ENCODE results near the gene BICRA. TPM values are rescaled to one million over a fixed set of nuclear protein-coding genes. Genes with fewer than 3 reads are reported as not detected.

BICRA gene
- total and polyA plus RNA-seq, 9 of the 15 experiments (the other 6 are each of a cell fraction or from before 2014, with no cell fraction given): 0.01 to 8.8 (median 1.2) TPM

GRCh38 chr19:47608074-47608918 is 638 bp upstream of the BICRA start (continued):
- TF ChIP-seq RERE (CRISPR knock-in tag; IDR thresholded peaks at IDR 0.05; ENCODE audit: borderline replicate concordance): no peak
- no peak for TF ChIP-seq CBFA2T2 (conservative IDR thresholded peaks at IDR 0.05)
- TF ChIP-seq E2F3 (CRISPR knock-in tag; IDR thresholded peaks at IDR 0.05): 0 out of 2 replicates have a peak, but pooled peaks have one; percentile 24
- no peak for TF ChIP-seq ZNF347 (CRISPR knock-in tag; IDR thresholded peaks at IDR 0.05; ENCODE audit: low read depth)
- TF ChIP-seq BMI1 (IDR thresholded peaks at IDR 0.05; ENCODE audit: low read length): no peak
- TF ChIP-seq SMARCC2 (IDR thresholded peaks at IDR 0.05; ENCODE audit: low read depth): no peak
- TF ChIP-seq ATF7 (IDR thresholded peaks at IDR 0.05): peak; percentile 30
- TF ChIP-seq BCL6 (CRISPR knock-in tag; IDR thresholded peaks at IDR 0.05): no peak
- TF ChIP-seq ZBTB17 (CRISPR knock-in tag; IDR thresholded peaks at IDR 0.05): peak; percentile 17; the same call in 1 of the 2 replicates
- TF ChIP-seq NFIX (CRISPR knock-in tag; IDR thresholded peaks at IDR 0.05; ENCODE audit: low read depth): no peak
- TF ChIP-seq ZNF778 (CRISPR knock-in tag; IDR thresholded peaks at IDR 0.05): no peak
- peak in 1 of 2 experiments; percentile 43; a peak in 1 of 4 replicates for TF ChIP-seq ETV6 (IDR thresholded peaks at IDR 0.05; ENCODE audit: borderline replicate concordance in 1 of 2, low read depth in 2 of 2, low read length in 1 of 2)
- TF ChIP-seq ETV6 (CRISPR knock-in tag; IDR thresholded peaks at IDR 0.05; ENCODE audit: borderline replicate concordance): no peak
- TF ChIP-seq SP2 (IDR thresholded peaks at IDR 0.05; ENCODE audit: extremely low read depth, low read depth, low read length, poor library complexity, severe bottlenecking): peak; percentile 73
- no peak for TF ChIP-seq BDP1 (IDR thresholded peaks at IDR 0.05; ENCODE audit: insufficient read depth, insufficient read length)
- no peak for TF ChIP-seq EP300 (IDR thresholded peaks at IDR 0.05; ENCODE audit: low read length)
- TF ChIP-seq MTF1 (CRISPR knock-in tag; IDR thresholded peaks at IDR 0.05; ENCODE audit: borderline replicate concordance): no peak
- TF ChIP-seq YBX1 (IDR thresholded peaks at IDR 0.05): no peak
- no peak for TF ChIP-seq SIX5 (IDR thresholded peaks at IDR 0.05; ENCODE audit: borderline replicate concordance in 1 of 2, insufficient read depth in 1 of 2, low read depth in 1 of 2, low read length in 2 of 2)
- no peak for TF ChIP-seq RBM34 (IDR thresholded peaks at IDR 0.05; ENCODE audit: borderline replicate concordance, insufficient read depth, low read length)
- TF ChIP-seq SIN3A (IDR thresholded peaks at IDR 0.05; ENCODE audit: borderline replicate concordance in 2 of 2, control insufficient read depth in 1 of 2, low read depth in 2 of 2, low read length in 2 of 2): peak; percentile 18 to 31; a peak in 2 of 4 replicates
- TF ChIP-seq SRSF3 (IDR thresholded peaks at IDR 0.05; ENCODE audit: insufficient read depth, low read length): no peak

Data from K562 (cell line).